GM12801 (cell line): ENCODE data around the gene DHRS9.

Source experiments
- TF ChIP-seq, protein P1 (sequence below): IDR thresholded peaks from one replicate; pipeline ENCODE4 v1.5.1; 2011; ENCODE audit warnings: control low read depth; ENCODE audit not compliant: insufficient read length; ENCODE audit errors: extremely low read depth

DHRS9 gene

GRCh38 chr2:169034984-169035544 lies 34.3 kb upstream of the DHRS9 start:
- TF ChIP-seq, protein P1, sequence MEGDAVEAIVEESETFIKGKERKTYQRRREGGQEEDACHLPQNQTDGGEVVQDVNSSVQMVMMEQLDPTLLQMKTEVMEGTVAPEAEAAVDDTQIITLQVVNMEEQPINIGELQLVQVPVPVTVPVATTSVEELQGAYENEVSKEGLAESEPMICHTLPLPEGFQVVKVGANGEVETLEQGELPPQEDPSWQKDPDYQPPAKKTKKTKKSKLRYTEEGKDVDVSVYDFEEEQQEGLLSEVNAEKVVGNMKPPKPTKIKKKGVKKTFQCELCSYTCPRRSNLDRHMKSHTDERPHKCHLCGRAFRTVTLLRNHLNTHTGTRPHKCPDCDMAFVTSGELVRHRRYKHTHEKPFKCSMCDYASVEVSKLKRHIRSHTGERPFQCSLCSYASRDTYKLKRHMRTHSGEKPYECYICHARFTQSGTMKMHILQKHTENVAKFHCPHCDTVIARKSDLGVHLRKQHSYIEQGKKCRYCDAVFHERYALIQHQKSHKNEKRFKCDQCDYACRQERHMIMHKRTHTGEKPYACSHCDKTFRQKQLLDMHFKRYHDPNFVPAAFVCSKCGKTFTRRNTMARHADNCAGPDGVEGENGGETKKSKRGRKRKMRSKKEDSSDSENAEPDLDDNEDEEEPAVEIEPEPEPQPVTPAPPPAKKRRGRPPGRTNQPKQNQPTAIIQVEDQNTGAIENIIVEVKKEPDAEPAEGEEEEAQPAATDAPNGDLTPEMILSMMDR: no peak

GRCh38 chr2:169035887-169036286 lies 33.5 kb upstream of the DHRS9 start:
- TF ChIP-seq, protein P1: no peak

DNA sequence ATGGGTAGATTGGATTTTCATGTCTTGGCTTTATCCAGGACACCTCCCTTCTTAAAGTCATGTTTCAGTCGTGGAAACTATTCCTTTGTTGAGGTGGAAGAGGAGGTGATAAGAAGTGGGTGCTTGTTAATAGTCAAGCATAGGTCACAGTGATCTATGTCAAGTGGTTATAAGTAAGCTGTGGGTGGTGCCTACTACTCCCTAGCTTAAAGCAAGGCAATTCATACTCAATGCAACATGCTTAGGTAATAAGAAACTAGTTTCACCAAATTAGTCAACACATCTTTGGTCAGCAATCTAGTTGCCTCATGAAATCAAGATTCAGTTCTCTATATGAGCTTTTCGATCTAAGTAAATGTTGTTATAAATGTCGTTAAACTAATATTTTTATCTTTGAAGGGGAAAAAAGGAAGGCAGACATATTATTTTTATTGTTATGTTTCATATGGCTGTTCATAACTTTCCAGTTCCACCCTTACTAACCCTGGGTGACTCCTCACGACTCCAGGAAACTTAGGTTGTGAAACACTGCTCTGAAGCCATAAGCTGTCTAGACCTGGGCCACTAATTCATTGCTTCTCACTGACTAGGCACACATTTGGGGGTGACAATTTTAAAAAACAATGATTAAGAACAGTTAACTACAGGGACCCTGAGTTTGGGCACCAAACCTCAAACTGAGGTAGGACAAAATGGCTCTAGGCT lies 32.5 kb upstream of the DHRS9 start:
- TF ChIP-seq, protein P1: no peak

GRCh38 chr2:169038338-169038757 lies 31.0 kb upstream of the DHRS9 start:
- TF ChIP-seq, protein P1: no peak

DNA sequence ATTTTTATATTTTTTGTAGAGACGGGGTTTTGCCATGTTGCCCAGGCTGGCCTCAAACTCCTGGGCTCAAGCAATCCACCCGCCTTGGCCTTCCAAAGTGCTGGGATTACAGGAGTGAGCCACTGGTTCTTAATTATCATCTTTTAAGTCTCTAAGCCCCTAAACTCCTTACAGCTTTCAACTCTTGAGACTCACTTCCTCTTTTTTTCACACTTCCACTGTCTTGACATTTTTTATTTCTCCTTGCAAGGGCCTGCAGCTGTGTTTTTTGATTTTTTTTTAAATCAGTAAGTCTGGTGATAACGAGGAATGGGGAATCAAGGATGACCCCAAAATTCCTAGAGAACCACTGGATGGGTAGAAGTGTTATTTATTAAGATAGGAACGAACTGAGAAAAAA lies 29.7 kb upstream of the DHRS9 start:
- TF ChIP-seq, protein P1: no peak

DNA sequence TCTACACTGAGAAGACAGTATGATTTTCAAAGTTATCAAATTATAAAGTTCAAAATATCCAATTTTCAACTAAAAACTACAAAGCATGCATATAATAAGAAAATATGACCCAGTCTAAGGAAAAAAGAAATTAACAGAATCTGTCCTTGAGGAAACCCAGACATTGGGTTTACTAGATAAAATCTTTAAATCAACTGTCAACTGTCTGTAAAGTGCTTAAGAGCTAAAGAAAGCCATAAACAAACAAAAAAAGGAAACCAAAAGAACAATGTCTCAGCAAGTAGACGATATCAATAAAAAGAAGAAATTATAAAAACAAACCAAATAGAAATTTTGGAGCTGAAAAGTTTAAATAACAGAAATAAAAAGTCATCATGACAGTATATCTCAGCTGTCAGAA lies 27.8 kb upstream of the DHRS9 start:
- TF ChIP-seq, protein P1: no peak

DNA sequence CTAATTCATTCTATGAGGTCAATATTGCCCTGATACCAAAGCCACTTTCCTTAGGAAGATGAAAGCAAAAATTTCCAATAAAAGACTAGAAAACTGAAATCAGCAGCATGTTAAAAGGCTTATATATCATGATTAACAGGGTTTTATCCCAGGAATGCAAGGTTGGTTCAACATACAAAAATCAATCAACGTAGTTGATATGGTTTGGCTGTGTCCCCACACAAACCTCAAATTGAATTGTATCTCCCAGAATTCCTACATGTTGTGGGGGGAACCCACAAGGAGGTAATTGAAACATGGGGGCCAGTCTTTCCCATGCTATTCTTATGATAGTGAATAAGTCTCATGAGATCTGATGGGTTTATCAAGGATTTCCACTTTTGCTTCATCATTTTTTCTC lies 26.5 kb upstream of the DHRS9 start:
- TF ChIP-seq, protein P1: no peak
